ENCODE data around the gene PCP2. TPM values are rescaled to one million over a fixed set of nuclear protein-coding genes. Genes with fewer than 3 reads are reported as not detected.

Gene PCP2
- total RNA-seq, 2 experiments from 2014 or later = 1.9 to 2.1 TPM

- no peak for DNase-seq
- no peak overlapping the region for H3K27ac Mint-ChIP-seq
Observed at GRCh38 chr19:7657131-7657751, 23.7 kb upstream of the PCP2 start.

GRCh38 chr19:7655581-7655980 is 22.1 kb upstream of the PCP2 start:
- ChIA-PET POLR2A (interaction anchor here (0.7 to 1.4 kb wide), 2 partner anchors 18 to 25 kb away, joined by 3 to 5 read pairs; partner anchors contain the start of genes STXBP2 and TRAPPC5), CTCF (interaction anchor here (0.6 to 2.2 kb wide), 4 partner anchors 25 to 355 kb away, joined by 5 to 8 read pairs (median 6); partner anchors contain the start of gene TRAPPC5)
- no peak overlapping the region for H3K4me3 Mint-ChIP-seq

More at GRCh38 chr19:7657131-7657751, 23.7 kb upstream of the PCP2 start:
- Mint-ChIP-seq H3K27me3 (no peaks in the 10 kb centered on the region), H3K36me3 (ENCODE audit: low read depth) (no peaks in the 10 kb centered on the region), H3K4me3 (no peak overlapping the region), H3K9me3 (no peaks in the 10 kb centered on the region), H3K4me1 (peaks cover 23% of the 10 kb centered on the region)
- POLR2A ChIA-PET = interaction anchor here (1.1 to 1.4 kb wide), 3 partner anchors 24 to 27 kb away, joined by 3 to 5 read pairs (median 5); partner anchors contain the start of genes PET100 and TRAPPC5
- CTCF ChIA-PET = interaction anchor here (0.6 to 2.2 kb wide), 7 partner anchors 15 to 1035 kb away, joined by 3 to 9 read pairs (median 5); partner anchors contain the start of gene TRAPPC5

GRCh38 chr19:7654401-7654800 is 20.9 kb upstream of the PCP2 start:
- POLR2A ChIA-PET = no interaction called here
- DNase-seq = no peak
- CTCF ChIA-PET = interaction anchor here (1.8 to 2.2 kb wide), 2 partner anchors 26 to 86 kb away, joined by 8 to 11 read pairs; partner anchors contain the start of gene TRAPPC5
- Mint-ChIP-seq H3K27me3 (no peaks in the 10 kb centered on the region), H3K4me1 (peaks cover 26% of the 10 kb centered on the region), H3K4me3 (no peak overlapping the region), H3K36me3 (ENCODE audit: low read depth) (no peaks in the 10 kb centered on the region), H3K27ac (no peak overlapping the region), H3K9me3 (no peaks in the 10 kb centered on the region)

More at GRCh38 chr19:7655581-7655980, 22.1 kb upstream of the PCP2 start:
- no peak for DNase-seq
- H3K4me1 Mint-ChIP-seq = peaks cover 26% of the 10 kb centered on the region
- no peaks in the 10 kb centered on the region for H3K27me3 Mint-ChIP-seq
- H3K36me3 Mint-ChIP-seq (ENCODE audit: low read depth) = no peaks in the 10 kb centered on the region
- no peaks in the 10 kb centered on the region for H3K9me3 Mint-ChIP-seq
- H3K27ac Mint-ChIP-seq = no peak overlapping the region

GRCh38 chr19:7652061-7652641 is 18.6 kb upstream of the PCP2 start:
- Mint-ChIP-seq H3K27me3 (no peaks in the 10 kb centered on the region), H3K27ac (peak overlapping the region; percentile 41), H3K36me3 (ENCODE audit: low read depth) (no peaks in the 10 kb centered on the region), H3K4me1 (peaks cover 12% of the 10 kb centered on the region), H3K4me3 (peak overlapping the region; percentile 53), H3K9me3 (no peaks in the 10 kb centered on the region)
- CTCF ChIA-PET = interaction anchor here (0.8 to 2.7 kb wide), 10 partner anchors 22 to 553 kb away, joined by 3 to 16 read pairs (median 4); partner anchors contain the start of genes ARHGEF18, PET100, TRAPPC5 and XAB2
- POLR2A ChIA-PET = interaction anchor here (0.7 to 1.6 kb wide), 4 partner anchors 14 to 149 kb away, joined by 3 to 4 read pairs (median 4); partner anchors contain the start of genes PET100, TRAPPC5 and XAB2
- DNase-seq = peak; percentile 88

- Mint-ChIP-seq H3K27me3 (no peaks in the 10 kb centered on the region), H3K4me3 (no peak overlapping the region), H3K36me3 (ENCODE audit: low read depth) (peaks cover 4% of the 10 kb centered on the region), H3K27ac (no peak overlapping the region), H3K4me1 (peaks cover 10% of the 10 kb centered on the region), H3K9me3 (no peaks in the 10 kb centered on the region)
- DNase-seq = no peak
- POLR2A ChIA-PET = interaction anchor here (0.9 kb wide), 1 partner anchor 13 kb away, joined by 3 read pairs; the partner anchor contains the start of gene STXBP2
- CTCF ChIA-PET = interaction anchor here (0.9 to 2.7 kb wide), 3 partner anchors 31 to 149 kb away, joined by 4 to 15 read pairs (median 5); partner anchors contain the start of gene TRAPPC5
Observed at GRCh38 chr19:7650148-7650547, 16.6 kb upstream of the PCP2 start.

GRCh38 chr19:7648265-7649014 is 14.9 kb upstream of the PCP2 start:
- peaks cover 10% of the 10 kb centered on the region for H3K4me1 Mint-ChIP-seq
- no peak overlapping the region for H3K4me3 Mint-ChIP-seq
- no peak overlapping the region for H3K27ac Mint-ChIP-seq
- no peak for DNase-seq
- H3K36me3 Mint-ChIP-seq (ENCODE audit: low read depth) = peaks cover 11% of the 10 kb centered on the region
- CTCF ChIA-PET = interaction anchor here (0.8 to 1.1 kb wide), 2 partner anchors 32 to 80 kb away, joined by 3 read pairs; partner anchors contain the start of gene TRAPPC5
- POLR2A ChIA-PET = interaction anchor here (0.6 to 1.3 kb wide), 4 partner anchors 11 to 19 kb away, joined by 3 to 4 read pairs (median 4); partner anchors contain the start of gene PET100
- H3K27me3 Mint-ChIP-seq = no peaks in the 10 kb centered on the region
- no peaks in the 10 kb centered on the region for H3K9me3 Mint-ChIP-seq

GRCh38 chr19:7647156-7647555 is 13.6 kb upstream of the PCP2 start:
- ChIA-PET POLR2A (no interaction called here), CTCF (no interaction called here)
- DNase-seq = no peak
- H3K9me3 Mint-ChIP-seq = no peaks in the 10 kb centered on the region
- H3K27me3 Mint-ChIP-seq = no peaks in the 10 kb centered on the region
- H3K4me3 Mint-ChIP-seq = no peak overlapping the region
- H3K36me3 Mint-ChIP-seq (ENCODE audit: low read depth) = peaks cover 17% of the 10 kb centered on the region
- H3K4me1 Mint-ChIP-seq = peaks cover 2% of the 10 kb centered on the region
- H3K27ac Mint-ChIP-seq = no peak overlapping the region

GRCh38 chr19:7646426-7646700 is 12.8 kb upstream of the PCP2 start:
- H3K27me3 Mint-ChIP-seq = no peaks in the 10 kb centered on the region
- POLR2A ChIA-PET = no interaction called here
- H3K36me3 Mint-ChIP-seq (ENCODE audit: low read depth) = peaks cover 17% of the 10 kb centered on the region
- H3K27ac Mint-ChIP-seq = no peak overlapping the region
- CTCF ChIA-PET = no interaction called here
- H3K9me3 Mint-ChIP-seq = no peaks in the 10 kb centered on the region
- H3K4me1 Mint-ChIP-seq = no peaks in the 10 kb centered on the region
- H3K4me3 Mint-ChIP-seq = no peak overlapping the region
- DNase-seq = no peak

- Mint-ChIP-seq H3K36me3 (ENCODE audit: low read depth) (peaks cover 18% of the 10 kb centered on the region), H3K4me3 (no peak overlapping the region), H3K27me3 (no peaks in the 10 kb centered on the region), H3K27ac (no peak overlapping the region), H3K9me3 (no peaks in the 10 kb centered on the region), H3K4me1 (no peaks in the 10 kb centered on the region)
- CTCF ChIA-PET = no interaction called here
- POLR2A ChIA-PET = interaction anchor here (1.8 kb wide), 1 partner anchor 16 kb away, joined by 8 read pairs; the partner anchor contains the start of genes PET100 and XAB2
- no peak for DNase-seq
Observed at GRCh38 chr19:7645656-7646425, 12.3 kb upstream of the PCP2 start.

GRCh38 chr19:7645163-7645562 is 11.6 kb upstream of the PCP2 start:
- ChIA-PET CTCF (no interaction called here), POLR2A (interaction anchor here (1.8 kb wide), 1 partner anchor 15 kb away, joined by 8 read pairs; the partner anchor contains the start of genes PET100 and XAB2)
- Mint-ChIP-seq H3K27ac (no peak overlapping the region), H3K9me3 (no peaks in the 10 kb centered on the region), H3K4me1 (peaks cover 2% of the 10 kb centered on the region), H3K27me3 (no peaks in the 10 kb centered on the region), H3K36me3 (ENCODE audit: low read depth) (peaks cover 24% of the 10 kb centered on the region), H3K4me3 (no peak overlapping the region)
- no peak for DNase-seq

GRCh38 chr19:7644550-7644877 is 11.0 kb upstream of the PCP2 start:
- POLR2A ChIA-PET = interaction anchor here (1.2 to 1.8 kb wide), 2 partner anchors 15 to 225 kb away, joined by 3 to 8 read pairs; partner anchors contain the start of genes PET100 and XAB2
- Mint-ChIP-seq H3K9me3 (peaks cover 5% of the 10 kb centered on the region), H3K27me3 (no peaks in the 10 kb centered on the region), H3K27ac (no peak overlapping the region), H3K4me3 (no peak overlapping the region), H3K4me1 (peaks cover 9% of the 10 kb centered on the region), H3K36me3 (ENCODE audit: low read depth) (peaks cover 31% of the 10 kb centered on the region)
- DNase-seq = no peak
- CTCF ChIA-PET = no interaction called here

All from activated CD4-positive, alpha-beta memory T cell treated with anti-CD3 and anti-CD28 coated beads, Interleukin-2, amount 10 ng/mL, durations not matched to agents 7 days and 5 days (primary cell).